Stimulated activated CD4-positive, alpha-beta T cell treated with anti-CD3 and anti-CD28 coated beads, Interleukin-2, amount 100 ng/mL, for 48 hours (primary cell): ENCODE measurements around the gene POMT2.
"Not testable (repeated sequence)": the region's sequence is repeated elsewhere in the genome, so short reads cannot be mapped to it uniquely, and the experiment has no call there.

ENCODE experiments used
- DNase-seq, 2 donors: peaks; one replicate each; pipeline ENCODE4 v3.0.0-alpha.2; 2020

POMT2 gene, protein sequence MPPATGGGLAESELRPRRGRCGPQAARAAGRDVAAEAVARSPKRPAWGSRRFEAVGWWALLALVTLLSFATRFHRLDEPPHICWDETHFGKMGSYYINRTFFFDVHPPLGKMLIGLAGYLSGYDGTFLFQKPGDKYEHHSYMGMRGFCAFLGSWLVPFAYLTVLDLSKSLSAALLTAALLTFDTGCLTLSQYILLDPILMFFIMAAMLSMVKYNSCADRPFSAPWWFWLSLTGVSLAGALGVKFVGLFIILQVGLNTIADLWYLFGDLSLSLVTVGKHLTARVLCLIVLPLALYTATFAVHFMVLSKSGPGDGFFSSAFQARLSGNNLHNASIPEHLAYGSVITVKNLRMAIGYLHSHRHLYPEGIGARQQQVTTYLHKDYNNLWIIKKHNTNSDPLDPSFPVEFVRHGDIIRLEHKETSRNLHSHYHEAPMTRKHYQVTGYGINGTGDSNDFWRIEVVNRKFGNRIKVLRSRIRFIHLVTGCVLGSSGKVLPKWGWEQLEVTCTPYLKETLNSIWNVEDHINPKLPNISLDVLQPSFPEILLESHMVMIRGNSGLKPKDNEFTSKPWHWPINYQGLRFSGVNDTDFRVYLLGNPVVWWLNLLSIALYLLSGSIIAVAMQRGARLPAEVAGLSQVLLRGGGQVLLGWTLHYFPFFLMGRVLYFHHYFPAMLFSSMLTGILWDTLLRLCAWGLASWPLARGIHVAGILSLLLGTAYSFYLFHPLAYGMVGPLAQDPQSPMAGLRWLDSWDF

DNA sequence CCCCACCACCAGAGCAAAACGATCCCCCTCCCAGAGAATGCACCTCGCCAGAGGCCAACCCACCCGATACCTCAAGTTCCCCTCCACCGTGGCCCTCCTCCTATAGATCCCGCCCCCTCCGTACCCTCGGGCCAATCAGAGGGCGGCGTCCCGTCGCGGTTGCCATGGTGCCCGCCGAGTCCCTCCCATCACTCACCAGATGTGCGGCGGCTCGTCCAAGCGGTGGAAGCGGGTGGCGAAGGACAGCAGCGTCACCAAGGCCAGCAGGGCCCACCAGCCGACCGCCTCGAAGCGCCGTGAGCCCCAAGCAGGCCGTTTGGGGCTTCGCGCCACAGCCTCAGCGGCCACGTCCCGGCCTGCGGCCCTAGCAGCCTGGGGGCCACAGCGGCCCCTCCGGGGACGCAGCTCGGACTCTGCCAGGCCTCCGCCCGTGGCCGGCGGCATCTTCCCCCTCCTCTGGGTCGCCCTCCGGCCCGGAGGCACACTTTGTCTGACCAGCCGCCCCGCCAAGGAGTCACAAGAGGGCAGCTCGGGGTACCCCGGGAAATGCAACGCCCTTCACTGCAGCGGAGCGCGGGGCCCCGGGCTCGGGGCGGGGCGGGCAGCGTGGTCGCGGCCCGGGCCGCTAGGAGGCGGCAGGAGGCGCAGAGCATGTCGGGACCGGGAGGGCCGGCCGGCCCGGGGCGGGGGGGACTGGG, at the start of gene POMT2:
TSS of gene POMT2 (minus strand) at position 646 of the 698 bp plus-strand sequence. CDS start at position 444, 202 bp downstream.
- peak; percentile 87 to 88 for DNase-seq

DNA sequence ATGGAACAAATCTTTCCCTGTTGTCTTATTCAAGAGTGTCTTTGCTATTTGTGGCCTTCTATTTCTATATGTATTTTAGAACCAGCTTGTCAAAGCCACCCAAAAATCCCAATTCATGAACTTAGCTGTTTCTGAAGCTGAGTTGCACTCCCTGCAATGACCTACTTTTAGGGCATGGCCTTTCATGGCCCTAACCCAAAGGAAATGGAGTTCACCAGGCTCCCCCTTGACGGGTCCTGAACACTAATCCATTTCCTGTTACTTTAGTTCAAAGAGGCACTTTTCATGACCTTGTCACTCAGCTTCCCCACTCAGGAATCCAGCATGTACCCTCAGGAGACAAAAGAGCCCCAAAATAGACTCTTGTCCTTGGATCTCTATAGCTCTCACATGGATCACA, 48.6 kb upstream of the POMT2 start:
- no peak for DNase-seq

DNA sequence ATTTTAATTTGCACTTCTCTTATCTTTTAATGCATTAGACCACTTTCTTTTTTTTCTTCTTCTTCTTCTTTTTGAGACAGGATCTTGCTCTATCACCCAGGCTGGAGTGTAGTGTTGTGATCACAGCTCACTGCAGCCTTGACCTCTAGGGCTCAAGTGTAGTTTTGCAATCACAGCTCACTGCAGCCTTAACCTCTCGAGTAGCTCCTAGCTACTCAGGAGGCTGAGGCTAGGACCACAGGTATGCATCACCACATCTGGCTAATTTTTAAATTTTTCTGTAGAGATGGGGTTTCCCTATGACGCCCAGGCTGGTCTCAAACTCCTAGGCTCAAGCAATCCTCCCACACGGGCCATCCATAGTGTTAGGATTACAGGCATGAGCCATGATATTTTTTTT, 43.5 kb upstream of the POMT2 start:
- DNase-seq: no peak

DNA sequence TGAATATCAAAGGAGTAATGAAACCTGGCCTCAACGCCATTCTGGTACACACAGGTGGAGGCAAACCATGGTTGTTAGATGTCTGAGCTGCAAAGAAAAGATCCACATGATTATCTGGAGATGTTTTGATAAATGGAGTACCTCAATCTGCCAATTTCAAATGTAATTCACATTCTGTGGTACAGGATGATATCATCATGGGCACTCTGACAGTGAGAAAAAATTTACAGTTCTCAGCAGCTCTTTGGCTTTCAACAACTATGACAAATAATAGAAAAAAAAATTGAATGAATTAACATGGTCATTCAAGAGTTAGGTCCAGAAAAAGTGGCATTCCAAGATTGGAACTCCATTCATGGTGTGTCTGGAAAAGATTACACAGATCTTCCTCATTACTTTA, 38.9 kb upstream of the POMT2 start:
- DNase-seq: no peak

DNA sequence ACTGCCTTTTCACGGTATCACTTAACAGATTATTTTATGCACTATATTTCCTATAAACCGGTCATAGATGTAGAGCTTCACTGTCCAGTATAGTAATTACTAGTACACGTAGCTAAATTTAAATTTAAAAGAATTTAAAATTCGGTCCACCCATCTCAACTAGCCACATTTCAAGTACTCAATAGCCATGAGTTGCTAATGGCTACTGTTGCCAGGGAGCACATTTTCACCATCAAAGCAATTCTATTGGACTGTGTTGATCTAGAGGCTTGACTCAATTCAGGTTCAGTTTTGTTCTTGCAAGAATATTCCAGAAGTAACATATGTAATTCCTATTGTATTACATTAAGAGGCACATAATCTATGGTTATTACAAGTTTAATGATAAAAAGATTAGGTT, 36.2 kb upstream of the POMT2 start:
- no peak for DNase-seq

DNA sequence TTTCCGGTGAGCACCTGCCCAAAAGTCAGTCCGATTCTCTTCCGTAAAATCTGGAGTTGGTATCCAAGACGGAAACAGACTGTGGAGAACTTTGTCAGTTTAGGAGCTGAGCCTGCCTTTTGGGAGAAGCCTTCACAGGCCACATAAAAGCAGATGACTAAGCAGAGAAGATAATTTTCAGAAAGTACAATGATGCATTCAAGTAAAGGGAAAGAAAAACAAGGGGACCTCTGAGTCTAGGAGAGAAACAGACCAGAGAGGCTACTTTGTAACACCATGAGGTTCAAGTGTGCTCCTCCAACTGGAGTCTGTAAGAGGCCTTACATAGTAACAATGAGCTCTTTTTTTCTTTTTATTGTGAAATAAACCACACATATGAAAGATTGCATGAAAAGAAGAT, 35.1 kb upstream of the POMT2 start:
- no peak for DNase-seq

DNA sequence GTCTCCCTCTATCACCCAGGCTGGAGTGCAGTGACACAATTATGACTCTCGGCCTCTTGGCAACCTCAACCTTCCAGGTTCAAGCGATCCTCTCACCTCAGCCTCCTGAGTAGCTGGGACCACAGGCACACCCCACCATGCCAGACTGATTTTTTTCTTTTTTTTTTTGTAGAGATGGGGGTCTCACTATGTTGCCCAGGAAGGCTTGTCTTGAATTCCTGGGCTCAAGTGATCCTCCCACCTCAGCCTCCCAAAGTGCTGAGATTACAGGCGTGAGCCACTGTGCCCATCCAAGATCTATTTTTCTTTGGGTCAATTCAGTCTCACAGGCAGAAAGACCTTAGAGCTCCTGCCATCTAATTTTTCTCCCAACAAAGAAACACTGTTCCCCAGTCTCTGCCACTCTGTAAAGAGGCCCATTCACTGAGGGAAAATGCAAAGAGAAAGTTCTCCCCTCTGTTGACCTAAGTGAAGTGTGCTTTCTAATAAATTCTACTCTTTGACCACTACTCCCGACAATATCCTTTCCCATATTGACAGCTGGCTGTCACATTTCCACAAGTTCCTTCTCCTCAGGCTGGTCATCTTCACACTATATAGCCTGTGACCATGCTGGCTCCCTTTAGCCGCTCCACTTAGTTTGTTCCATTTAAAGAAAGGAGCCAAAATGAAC, 32.9 kb upstream of the POMT2 start:
- DNase-seq: no peak

DNA sequence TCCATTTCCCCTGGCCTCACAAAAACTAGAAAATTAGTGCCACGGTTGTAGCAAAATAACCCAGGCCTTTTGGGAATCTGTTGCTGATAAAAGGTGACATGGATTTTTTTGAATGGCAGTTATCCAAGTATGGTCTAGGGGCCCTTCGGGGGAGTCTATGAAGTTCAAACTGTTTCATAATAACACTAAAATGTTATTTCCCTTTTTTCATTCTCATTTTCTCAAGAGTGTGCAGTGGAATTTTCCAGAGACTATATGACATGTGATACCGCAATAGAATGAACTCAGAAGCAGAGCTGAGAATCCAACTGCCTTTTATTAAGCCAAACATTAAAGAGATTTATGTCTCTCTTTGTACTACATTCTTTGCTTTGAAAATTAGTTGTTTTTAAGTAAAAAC, 27.1 kb upstream of the POMT2 start:
- no peak for DNase-seq

DNA sequence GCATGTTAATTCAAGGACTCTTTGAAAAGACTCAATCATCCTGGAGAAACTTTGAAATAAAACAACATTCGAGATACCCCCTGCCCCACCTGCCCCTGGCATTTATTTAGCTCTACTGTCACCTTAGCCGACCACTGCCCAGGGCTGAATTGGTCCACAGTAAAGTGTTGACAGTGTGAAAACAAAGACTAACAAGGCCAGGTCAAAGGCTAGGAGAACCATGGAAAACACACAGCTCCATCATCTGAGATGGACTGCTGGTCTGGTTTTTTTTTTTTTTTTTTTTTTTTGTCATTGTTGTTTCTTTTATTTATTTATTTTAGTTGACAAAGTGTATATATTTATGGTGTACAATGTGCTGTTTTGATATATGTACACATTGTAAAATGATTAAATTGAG, 25.8 kb upstream of the POMT2 start:
- no peak for DNase-seq

DNA sequence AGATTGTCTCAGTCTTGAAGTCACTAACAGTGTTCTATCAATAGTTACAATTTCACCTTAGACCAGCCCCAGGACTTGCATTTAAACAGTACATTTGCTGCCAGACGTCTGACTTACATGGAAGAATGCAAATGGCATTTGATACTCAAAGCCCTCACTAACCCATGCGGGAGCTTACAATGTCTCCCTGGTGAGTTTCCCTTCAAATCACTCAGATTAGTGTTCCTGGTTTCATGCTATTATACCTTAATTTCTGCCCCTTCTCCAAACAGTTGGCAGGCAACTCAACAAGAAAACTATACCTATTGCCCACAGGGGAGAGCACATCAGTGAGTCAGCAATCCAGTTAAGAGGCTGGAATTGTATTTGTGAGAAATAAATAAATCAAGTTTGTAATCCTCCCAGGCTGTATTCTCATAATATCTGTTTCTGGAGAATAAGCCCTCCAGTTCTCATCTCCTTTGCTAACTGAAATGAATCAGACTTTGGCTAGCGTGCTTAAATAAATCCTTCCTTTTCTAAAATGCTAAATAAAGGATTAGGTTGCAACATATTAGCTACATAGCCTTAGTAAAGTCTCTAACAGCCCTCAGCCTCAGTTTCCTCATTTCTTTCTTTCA, 23.8 kb upstream of the POMT2 start:
- no peak for DNase-seq

DNA sequence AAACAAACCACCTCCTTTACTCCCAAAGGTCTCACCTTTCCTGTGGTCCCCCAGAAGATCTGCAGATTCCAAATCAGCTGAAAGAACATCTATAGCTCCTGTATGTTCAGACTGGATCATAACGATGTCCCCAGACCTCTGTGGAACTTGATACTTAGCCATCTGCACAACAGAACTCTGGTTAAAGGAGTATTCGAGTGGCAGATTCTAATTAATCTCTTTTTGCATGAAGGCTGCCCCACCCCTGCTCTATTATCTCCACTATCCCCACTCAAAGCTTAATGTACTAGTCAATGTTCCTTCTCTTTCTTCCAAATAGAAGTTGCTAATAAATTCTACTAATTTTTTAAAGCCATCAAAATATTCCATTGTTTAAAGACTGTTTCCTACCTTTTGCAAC, 23.0 kb upstream of the POMT2 start:
- no peak for DNase-seq

DNA sequence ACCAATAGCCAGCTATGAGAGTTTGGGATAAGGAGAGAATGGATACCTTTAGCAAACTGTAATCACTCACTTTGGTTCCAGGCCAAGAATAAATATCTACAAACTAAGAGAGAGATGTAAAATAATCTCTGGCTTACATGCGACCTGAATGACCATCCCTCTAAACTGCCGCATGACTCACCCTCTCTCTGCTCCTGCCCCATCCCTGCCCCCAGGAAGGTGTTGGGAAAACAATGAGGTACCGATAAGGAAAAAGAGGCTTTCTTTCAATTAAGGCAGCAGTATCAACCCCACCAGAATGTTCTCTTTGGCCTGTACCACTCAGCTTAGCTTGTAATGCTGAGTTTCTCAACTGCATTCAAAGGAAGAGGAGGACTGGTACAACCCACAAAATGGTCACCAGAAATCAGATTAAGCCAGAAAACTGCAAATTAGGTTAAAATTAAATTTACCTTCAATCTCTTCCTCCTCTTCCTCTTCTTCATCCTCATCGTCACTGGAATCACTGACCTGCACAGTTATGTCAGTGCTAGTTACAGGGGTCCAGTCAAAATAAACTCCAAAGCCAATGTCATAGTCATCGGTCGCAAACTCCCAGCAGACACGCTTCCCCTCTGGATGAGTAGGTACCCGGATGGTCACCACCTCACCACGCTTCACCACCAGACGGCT, 22.2 kb upstream of the POMT2 start:
- no peak for DNase-seq

DNA sequence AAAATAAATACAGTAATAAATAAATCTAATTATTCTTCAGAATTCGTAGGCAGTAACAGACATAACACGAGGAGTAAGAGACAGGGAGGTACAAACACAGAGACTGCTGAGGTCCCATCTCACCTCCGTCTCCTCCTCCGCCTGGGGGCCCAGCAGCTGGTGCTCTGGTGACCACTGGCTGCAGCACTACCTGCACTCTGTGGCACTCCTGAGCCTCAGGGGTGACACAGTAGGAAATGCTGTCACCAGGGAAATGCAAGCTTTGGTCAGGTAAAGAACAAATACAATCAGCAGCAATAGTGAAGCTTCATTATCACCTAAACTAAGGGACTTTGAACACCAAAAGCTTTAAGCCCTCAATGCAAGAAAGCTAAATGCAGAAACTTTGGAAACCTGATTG, 19.7 kb upstream of the POMT2 start:
- DNase-seq: no peak

DNA sequence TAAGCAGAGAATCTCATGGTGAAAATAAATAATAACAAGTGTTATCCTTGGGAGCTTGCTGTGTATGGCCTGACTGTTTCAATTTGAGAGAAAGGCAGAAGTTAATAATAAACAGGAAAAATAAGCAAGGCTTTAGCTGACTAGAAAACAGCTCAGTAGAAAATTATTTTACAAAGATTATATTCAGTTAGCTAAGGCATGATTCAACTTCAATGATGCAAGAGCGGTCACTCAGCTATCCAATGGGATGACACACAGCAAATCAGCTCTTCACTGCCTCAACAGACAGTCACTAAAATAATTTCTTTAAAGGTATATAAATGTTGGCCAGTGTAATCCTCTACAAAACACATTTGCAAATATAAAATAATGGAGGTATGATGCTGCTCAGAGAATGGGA, 18.7 kb upstream of the POMT2 start:
- no peak for DNase-seq

DNA sequence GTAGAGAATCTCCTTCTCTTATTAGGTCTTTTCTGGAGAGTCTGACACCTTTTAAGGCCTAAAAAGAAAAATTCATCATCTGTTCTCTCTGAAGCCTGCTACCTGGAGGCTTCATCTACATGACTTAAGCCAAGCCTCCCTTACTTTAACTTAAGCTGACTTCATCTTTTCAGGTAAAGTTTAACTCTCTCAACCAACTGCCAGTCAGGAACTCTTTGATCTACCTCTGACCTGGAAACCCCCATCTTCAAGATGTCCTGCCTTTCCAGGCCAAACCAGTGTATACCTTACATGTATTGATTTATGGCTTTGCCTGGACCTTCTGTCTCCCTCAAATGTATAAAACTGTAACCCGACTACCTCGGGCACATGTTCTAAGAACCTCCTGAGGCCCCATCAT, 17.6 kb upstream of the POMT2 start:
- no peak for DNase-seq

DNA sequence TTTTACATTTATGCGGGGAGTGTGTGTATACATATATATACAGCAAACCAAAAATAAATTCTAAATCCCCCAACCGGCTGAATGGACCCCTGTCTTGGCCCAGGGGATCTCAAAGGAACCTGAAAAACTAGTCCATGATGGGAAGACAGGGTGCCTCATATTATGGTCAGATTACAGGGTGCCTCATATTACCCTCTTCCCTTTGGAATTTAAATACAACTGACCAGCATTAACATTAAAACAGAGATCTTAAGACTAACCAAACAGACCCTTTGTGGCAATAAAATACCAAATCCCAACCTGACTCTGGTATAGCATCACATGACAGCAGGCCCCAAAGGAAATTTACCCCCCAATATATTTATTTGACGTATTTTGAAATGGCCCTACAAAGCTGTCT, 17.2 kb upstream of the POMT2 start:
- no peak for DNase-seq

DNA sequence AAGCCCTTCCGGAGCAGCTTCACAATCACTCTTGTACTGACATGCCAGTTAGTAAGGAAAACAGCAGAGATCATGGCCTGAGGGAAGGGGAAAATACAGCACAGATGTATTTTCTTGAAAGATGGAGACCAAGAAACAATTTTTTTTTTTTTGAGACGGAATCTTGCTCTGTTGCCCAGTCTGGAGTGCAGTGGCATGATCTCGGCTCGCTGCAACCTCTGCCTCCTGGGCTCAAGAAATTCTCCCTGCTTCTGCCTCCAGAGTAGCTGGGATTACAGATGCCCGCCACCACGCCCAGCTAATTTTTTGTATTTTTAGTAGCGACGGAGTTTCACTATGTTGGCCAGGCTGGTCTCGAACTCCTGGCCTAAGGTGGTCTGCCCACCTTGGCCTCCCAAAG, 16.6 kb upstream of the POMT2 start:
- not testable (repeated sequence) for DNase-seq

DNA sequence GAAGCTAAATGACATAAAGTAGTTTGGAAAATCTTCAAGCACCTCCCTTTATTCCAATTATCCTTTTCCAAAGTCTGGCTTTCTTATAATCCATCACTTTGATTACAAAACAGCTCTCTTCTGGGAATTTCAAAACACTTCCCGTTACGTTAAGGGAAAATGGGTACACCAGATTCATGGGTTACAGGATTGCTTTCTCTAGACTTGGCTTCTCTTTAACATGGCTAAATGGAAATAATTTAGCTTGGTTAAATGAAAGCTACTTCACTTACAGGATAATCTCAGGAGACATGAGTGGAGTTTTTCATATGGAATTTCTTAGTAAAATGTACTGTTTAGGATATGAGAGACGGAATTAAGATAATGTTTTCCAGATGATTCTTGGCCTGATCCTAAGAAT, 14.9 kb upstream of the POMT2 start:
- no peak for DNase-seq

DNA sequence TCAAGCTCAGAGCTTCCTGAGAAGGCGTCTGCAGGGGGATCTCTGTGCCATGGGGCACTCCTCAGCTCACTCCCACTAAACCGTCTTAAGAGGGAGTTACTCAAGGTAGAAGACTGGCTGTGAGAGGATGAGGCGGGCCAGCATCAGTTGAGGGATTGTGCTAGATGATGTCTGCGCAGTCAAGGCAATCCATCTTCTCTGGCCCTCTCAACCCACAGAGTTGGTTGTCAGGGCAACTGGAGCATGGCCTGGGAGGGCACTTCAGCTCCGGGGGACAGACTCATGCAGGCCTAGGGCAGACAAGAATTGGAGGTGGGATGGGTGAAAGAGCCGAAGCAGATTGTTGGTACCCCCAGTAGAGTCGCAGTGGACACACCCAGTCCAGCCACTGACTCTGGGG, 9.2 kb upstream of the POMT2 start:
- DNase-seq: no peak

DNA sequence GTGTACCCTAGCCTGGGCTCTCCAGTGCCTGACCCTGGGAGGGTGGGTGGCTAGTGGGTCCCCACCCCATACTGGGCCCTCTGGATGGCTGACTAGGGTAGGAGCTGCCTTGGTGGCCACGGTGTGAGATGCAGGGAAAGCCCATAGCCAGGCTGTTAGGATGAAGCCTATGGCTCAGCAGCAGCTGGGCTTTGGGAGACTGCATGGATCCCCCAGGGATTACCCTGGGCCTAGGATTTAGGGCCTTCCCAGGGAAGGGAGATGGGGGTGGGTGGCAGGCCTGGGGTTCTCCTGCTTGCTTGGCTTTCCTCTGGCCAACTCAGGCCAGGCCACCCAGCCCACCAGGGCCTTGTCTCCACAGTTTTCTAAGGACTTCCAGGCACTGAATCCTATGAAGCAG, 6.4 kb upstream of the POMT2 start:
- DNase-seq: no peak

DNA sequence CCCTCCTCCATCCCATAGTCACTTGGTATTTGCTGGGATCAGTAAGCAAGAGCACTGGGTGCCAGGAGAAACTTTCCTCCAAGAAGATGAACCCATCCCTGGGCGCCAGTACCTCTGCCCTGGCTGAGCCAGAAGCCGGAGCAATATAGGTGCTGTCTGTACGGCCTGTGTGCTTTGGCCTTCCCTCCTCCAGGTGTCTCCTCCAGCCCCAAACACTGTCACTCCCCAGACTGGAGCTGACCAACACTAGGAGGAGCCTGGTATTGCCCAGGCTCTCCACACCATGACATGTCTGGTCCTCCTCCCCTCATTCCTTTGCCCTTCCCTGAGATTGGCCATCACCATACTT, 5.0 kb upstream of the POMT2 start:
- DNase-seq: no peak
